Measurements from ENCODE around the gene LEMD2. TPM values are rescaled to one million over a fixed set of nuclear protein-coding genes. Genes with fewer than 3 reads are reported as not detected.

The LEMD2 gene
- total RNA-seq, 1 experiment from 2014 or later = 91.8 TPM

GRCh38 chr6:33836806-33837469, 48.0 kb upstream of the LEMD2 start:
- no peak overlapping the region for H2BK15ac ChIP-seq (ENCODE audit: low read depth, low read length)
- H3K18ac ChIP-seq (ENCODE audit: insufficient read length, low read depth, low read length) = no peak overlapping the region
- no peaks in the 10 kb centered on the region for H4K20me1 ChIP-seq (ENCODE audit: control insufficient read depth, insufficient read depth, insufficient read length)
- peaks cover 7 to 19% (median 10%) of the 10 kb centered on the region in 3 experiments for H3K36me3 Mint-ChIP-seq (ENCODE audit: insufficient read depth in 1 of 3, low read depth in 3 of 3)
- no peak overlapping the region for H4K91ac ChIP-seq (ENCODE audit: insufficient read length, low read depth, low read length)
- no peak overlapping the region for H3K4me2 ChIP-seq (ENCODE audit: insufficient read depth, insufficient read length, low read length)
- H3K9ac ChIP-seq (ENCODE audit: extremely low read depth, insufficient read length, low read length) = no peak overlapping the region
- peaks cover 26 to 30% of the 10 kb centered on the region in 2 experiments for H3K4me1 Mint-ChIP-seq
- no CpG with 5 or more reads among the region's 3 CpGs for WGBS (ENCODE audit: extremely low coverage, insufficient read length, low lambda C conversion rate)
- no peak for DNase-seq
- H3K23ac ChIP-seq (ENCODE audit: insufficient read length, low read depth, low read length) = no peak overlapping the region
- no peak overlapping the region for H2AFZ ChIP-seq (ENCODE audit: low read length)
- H3K79me1 ChIP-seq (ENCODE audit: insufficient read depth, low read depth, low read length, poor library complexity, severe bottlenecking) = no peaks in the 10 kb centered on the region
- H2BK120ac ChIP-seq (ENCODE audit: low read depth, low read length, poor library complexity, severe bottlenecking) = no peak overlapping the region
- H3K9me3 Mint-ChIP-seq = peaks cover 18 to 19% of the 10 kb centered on the region in 2 experiments
- H3K4ac ChIP-seq (ENCODE audit: low read depth, low read length) = no peak overlapping the region
- no peak overlapping the region for H3K4me3 Mint-ChIP-seq
- no peaks in the 10 kb centered on the region for H3K23me2 ChIP-seq (ENCODE audit: insufficient read length, low read depth, low read length, poor library complexity, severe bottlenecking)
- no peak overlapping the region for H2AK5ac ChIP-seq (ENCODE audit: insufficient read length, low read length)
- H3K27me3 Mint-ChIP-seq (ENCODE audit: low read depth) = peaks cover 15% of the 10 kb centered on the region
- H2BK12ac ChIP-seq (ENCODE audit: insufficient read length, low read depth, low read length) = no peak overlapping the region
- no peak overlapping the region for H2BK20ac ChIP-seq (ENCODE audit: low read depth, low read length, poor library complexity, severe bottlenecking)
- H3K79me2 ChIP-seq (ENCODE audit: insufficient read depth, low read length) = no peaks in the 10 kb centered on the region
- TF ChIP-seq, protein P1, sequence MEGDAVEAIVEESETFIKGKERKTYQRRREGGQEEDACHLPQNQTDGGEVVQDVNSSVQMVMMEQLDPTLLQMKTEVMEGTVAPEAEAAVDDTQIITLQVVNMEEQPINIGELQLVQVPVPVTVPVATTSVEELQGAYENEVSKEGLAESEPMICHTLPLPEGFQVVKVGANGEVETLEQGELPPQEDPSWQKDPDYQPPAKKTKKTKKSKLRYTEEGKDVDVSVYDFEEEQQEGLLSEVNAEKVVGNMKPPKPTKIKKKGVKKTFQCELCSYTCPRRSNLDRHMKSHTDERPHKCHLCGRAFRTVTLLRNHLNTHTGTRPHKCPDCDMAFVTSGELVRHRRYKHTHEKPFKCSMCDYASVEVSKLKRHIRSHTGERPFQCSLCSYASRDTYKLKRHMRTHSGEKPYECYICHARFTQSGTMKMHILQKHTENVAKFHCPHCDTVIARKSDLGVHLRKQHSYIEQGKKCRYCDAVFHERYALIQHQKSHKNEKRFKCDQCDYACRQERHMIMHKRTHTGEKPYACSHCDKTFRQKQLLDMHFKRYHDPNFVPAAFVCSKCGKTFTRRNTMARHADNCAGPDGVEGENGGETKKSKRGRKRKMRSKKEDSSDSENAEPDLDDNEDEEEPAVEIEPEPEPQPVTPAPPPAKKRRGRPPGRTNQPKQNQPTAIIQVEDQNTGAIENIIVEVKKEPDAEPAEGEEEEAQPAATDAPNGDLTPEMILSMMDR (conservative IDR thresholded peaks at IDR 0.05) = no peak
- H4K8ac ChIP-seq (replicated peaks; ENCODE audit: insufficient read length, low read depth, low read length) = no peak overlapping the region
- H2BK5ac ChIP-seq (ENCODE audit: insufficient read length, low read length) = no peak overlapping the region
- no peaks in the 10 kb centered on the region; the same call in 1 of the 2 replicates for H3K4me1 ChIP-seq (ENCODE audit: insufficient read depth, low read length)
- H3K27ac ChIP-seq (ENCODE audit: insufficient read length, low read depth, low read length) = no peak overlapping the region
- no peaks in the 10 kb centered on the region for H3K27me3 ChIP-seq (ENCODE audit: insufficient read depth, low read length)
- H4K5ac ChIP-seq (ENCODE audit: insufficient read length, low read depth, low read length) = no peak overlapping the region
- H3K56ac ChIP-seq (ENCODE audit: insufficient read length, low read depth, low read length) = no peak overlapping the region
- no peak overlapping the region for H3T11ph ChIP-seq (ENCODE audit: low read length)
- H3K27ac Mint-ChIP-seq = no peak overlapping the region
- H3K9me3 ChIP-seq (ENCODE audit: control insufficient read depth, low read depth, low read length) = no peaks in the 10 kb centered on the region
- no peak overlapping the region for H3K14ac ChIP-seq (ENCODE audit: insufficient read depth, low read length)
